HepG2 (cell line): ENCODE data around the gene LYRM4. TPM values are rescaled to one million over a fixed set of nuclear protein-coding genes. Genes with fewer than 3 reads are reported as not detected.

Experiments used
- ARNT2 ChIP-seq: sonication (generic); formaldehyde crosslinking; IDR thresholded peaks from 2 replicates; pipeline ENCODE4 v1.8.0; 2022; ENCODE audit warnings: mild to moderate bottlenecking, low read depth, missing genetic modification reagents, moderate library complexity
- BORCS8-MEF2B ChIP-seq: sonication (generic); formaldehyde crosslinking; IDR thresholded peaks from 2 replicates; pipeline ENCODE4 v1.8.0; 2022; ENCODE audit warnings: mild to moderate bottlenecking, missing genetic modification reagents
- HCFC1 ChIP-seq: fragments of 150-350 bp; IDR thresholded peaks from 2 replicates; pipeline ENCODE4 v1.6.1; 2014; ENCODE audit warnings: low read depth, low read length
- KDM5A ChIP-seq: fragments of 200-600 bp; sonication (generic); IDR thresholded peaks from 2 replicates; pipeline ENCODE4 v1.7.0; 2018; ENCODE audit warnings: antibody characterized with exemption, mild to moderate bottlenecking, low read length, borderline replicate concordance
- NCOA1 ChIP-seq: sonication (generic); formaldehyde crosslinking; IDR thresholded peaks from 2 replicates; pipeline ENCODE4 v1.9.0; 2021; ENCODE audit warnings: missing genetic modification reagents
- NFE2 ChIP-seq: sonication (generic); formaldehyde crosslinking; IDR thresholded peaks from 2 replicates; pipeline ENCODE4 v1.4.0; 2020; ENCODE audit warnings: missing genetic modification reagents
- NFE2L1 ChIP-seq: sonication (generic); formaldehyde crosslinking; IDR thresholded peaks from 2 replicates; pipeline ENCODE4 v1.4.0; 2020; ENCODE audit warnings: missing genetic modification reagents, mild to moderate bottlenecking, borderline replicate concordance
- SMAD9 ChIP-seq: sonication (generic); formaldehyde crosslinking; IDR thresholded peaks from 2 replicates; pipeline ENCODE4 v1.5.1; 2020; ENCODE audit warnings: mild to moderate bottlenecking, missing genetic modification reagents
- WIZ ChIP-seq: sonication (generic); formaldehyde crosslinking; IDR thresholded peaks from 2 replicates; pipeline ENCODE4 v1.5.1; 2020; ENCODE audit warnings: mild to moderate bottlenecking, missing genetic modification reagents
- ZFP36 ChIP-seq: fragments of 150-350 bp; IDR thresholded peaks from 2 replicates; pipeline ENCODE4 v1.6.1; 2018; ENCODE audit warnings: borderline replicate concordance, low read length, low read depth; ENCODE audit not compliant: partially characterized antibody
- ZNF160 ChIP-seq: sonication (generic); formaldehyde crosslinking; IDR thresholded peaks from 2 replicates; pipeline ENCODE4 v1.8.0; 2022; ENCODE audit warnings: mild to moderate bottlenecking, inconsistent platforms, missing genetic modification reagents
- ZNF292 ChIP-seq: sonication (generic); formaldehyde crosslinking; IDR thresholded peaks from 2 replicates; pipeline ENCODE4 v1.8.1; 2022; ENCODE audit warnings: mild to moderate bottlenecking, low read depth, missing genetic modification reagents, borderline replicate concordance
- ZNF317 ChIP-seq: sonication (generic); formaldehyde crosslinking; IDR thresholded peaks from 2 replicates; pipeline ENCODE4 v1.5.0; 2020; ENCODE audit warnings: mild to moderate bottlenecking, missing genetic modification reagents
- ZNF501 ChIP-seq: sonication (generic); formaldehyde crosslinking; IDR thresholded peaks from 2 replicates; pipeline ENCODE4 v1.5.1; 2020; ENCODE audit warnings: mild to moderate bottlenecking, moderate library complexity, missing genetic modification reagents
- ZNF619 ChIP-seq: sonication (generic); formaldehyde crosslinking; IDR thresholded peaks from 2 replicates; pipeline ENCODE4 v1.4.0; 2020; ENCODE audit warnings: mild to moderate bottlenecking, missing genetic modification reagents
- polyA plus RNA-seq, 8 experiments: library from polyadenylated mRNA; depleted of rRNA in 3 of 8; stranded (reverse) in 7 of 8; unstranded in 1 of 8; fragments of >200 nt; fragmentation: Illumina TruSeq in 4 of 8; extraction: Trizol in 4 of 8; gene quantifications; 2 replicates each; pipeline versions ENCODE4 v1.2.1 to v1.2.3, GENCODE V29; 2011 to 2016; ENCODE audit warnings: low read depth in 4 of 8, missing spikeins in 1 of 8, mixed read lengths in 1 of 8; ENCODE audit not compliant: insufficient read depth in 1 of 8
- total RNA-seq, 5 experiments: library from RNA; depleted of rRNA; stranded (reverse); fragments of >200 nt; fragmentation: Illumina TruSeq; extraction: Trizol; gene quantifications; 2 replicates each; pipeline ENCODE4 v1.2.3, GENCODE V29; 2016; ENCODE audit warnings: low read depth in 1 of 5
- TF ChIP-seq, protein P1 (sequence below): sonication (generic); formaldehyde crosslinking; IDR thresholded peaks from 2 replicates; pipeline ENCODE4 v1.4.0; 2020; ENCODE audit warnings: missing genetic modification reagents
- TF ChIP-seq, protein P2 (sequence below): sonication (generic); formaldehyde crosslinking; conservative IDR thresholded peaks from 2 replicates; pipeline ENCODE4 v1.4.0; 2020; ENCODE audit warnings: missing genetic modification reagents
- TF ChIP-seq, protein P3 (sequence below): sonication (generic); formaldehyde crosslinking; IDR thresholded peaks from 2 replicates; pipeline ENCODE4 v1.5.1; 2020; ENCODE audit warnings: mild to moderate bottlenecking, moderate library complexity, missing genetic modification reagents
- TF ChIP-seq, protein P4 (sequence below): IDR thresholded peaks from 2 replicates; pipeline ENCODE4 v1.6.1; 2016; ENCODE audit warnings: mild to moderate bottlenecking, missing biosample characterization, missing genetic modification reagents
- TF ChIP-seq, protein P5 (sequence below): sonication (generic); formaldehyde crosslinking; IDR thresholded peaks from 2 replicates; pipeline ENCODE4 v1.8.0; 2022; ENCODE audit warnings: mild to moderate bottlenecking, missing genetic modification reagents; ENCODE audit not compliant: insufficient replicate concordance
- TF ChIP-seq, protein P6 (sequence below): sonication (generic); formaldehyde crosslinking; conservative IDR thresholded peaks from 2 replicates; pipeline ENCODE4 v1.4.0; 2020; ENCODE audit warnings: missing genetic modification reagents
- TF ChIP-seq, protein P7 (sequence below): sonication (generic); formaldehyde crosslinking; IDR thresholded peaks from 2 replicates; pipeline ENCODE4 v1.4.0; 2020; ENCODE audit warnings: mild to moderate bottlenecking, missing genetic modification reagents

The LYRM4 gene
- total and polyA plus RNA-seq, 2 of the 13 experiments (the other 11 are each of a cell fraction or from before 2014, with no cell fraction given) = 64.6 to 67.5 TPM

DNA sequence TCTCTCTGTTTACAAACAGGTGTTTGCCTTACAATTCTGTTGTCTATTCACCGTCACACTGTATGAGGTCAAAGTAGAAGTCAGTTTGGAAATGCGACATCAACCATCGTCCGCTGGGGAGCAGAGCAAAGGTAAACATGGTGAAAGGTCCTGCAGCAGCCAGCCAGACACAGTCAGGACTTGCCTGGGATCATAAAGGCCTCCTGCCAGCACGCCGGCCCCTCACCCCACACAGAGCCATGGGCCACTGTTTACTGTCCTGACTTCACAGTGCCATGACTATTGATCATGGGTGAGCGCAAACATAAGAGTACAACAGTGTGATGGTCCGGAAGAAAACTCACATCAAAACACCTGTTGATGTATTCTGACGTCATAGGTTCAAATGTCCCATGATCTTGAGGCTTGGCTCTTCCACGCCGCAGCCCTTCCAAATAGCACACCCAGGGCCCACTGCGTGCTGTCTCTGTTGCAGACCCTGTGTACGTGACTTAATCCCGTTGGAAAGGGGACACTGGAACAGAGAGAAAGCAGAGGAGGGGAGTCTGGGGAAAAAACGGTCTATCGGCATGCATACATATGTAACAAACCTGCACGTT lies 192.5 kb downstream of the LYRM4 start (continued):
- TF ChIP-seq, protein P1, sequence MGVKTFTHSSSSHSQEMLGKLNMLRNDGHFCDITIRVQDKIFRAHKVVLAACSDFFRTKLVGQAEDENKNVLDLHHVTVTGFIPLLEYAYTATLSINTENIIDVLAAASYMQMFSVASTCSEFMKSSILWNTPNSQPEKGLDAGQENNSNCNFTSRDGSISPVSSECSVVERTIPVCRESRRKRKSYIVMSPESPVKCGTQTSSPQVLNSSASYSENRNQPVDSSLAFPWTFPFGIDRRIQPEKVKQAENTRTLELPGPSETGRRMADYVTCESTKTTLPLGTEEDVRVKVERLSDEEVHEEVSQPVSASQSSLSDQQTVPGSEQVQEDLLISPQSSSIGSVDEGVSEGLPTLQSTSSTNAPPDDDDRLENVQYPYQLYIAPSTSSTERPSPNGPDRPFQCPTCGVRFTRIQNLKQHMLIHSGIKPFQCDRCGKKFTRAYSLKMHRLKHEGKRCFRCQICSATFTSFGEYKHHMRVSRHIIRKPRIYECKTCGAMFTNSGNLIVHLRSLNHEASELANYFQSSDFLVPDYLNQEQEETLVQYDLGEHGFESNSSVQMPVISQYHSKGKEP (CRISPR knock-in tag) = peak; percentile 68; the same call in 1 of the 2 replicates
- TF ChIP-seq, protein P2, sequence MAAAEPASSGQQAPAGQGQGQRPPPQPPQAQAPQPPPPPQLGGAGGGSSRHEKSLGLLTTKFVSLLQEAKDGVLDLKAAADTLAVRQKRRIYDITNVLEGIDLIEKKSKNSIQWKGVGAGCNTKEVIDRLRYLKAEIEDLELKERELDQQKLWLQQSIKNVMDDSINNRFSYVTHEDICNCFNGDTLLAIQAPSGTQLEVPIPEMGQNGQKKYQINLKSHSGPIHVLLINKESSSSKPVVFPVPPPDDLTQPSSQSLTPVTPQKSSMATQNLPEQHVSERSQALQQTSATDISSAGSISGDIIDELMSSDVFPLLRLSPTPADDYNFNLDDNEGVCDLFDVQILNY (CRISPR knock-in tag) = no peak
- TF ChIP-seq ZNF292 = peak; percentile 100
- peak; percentile 98 for TF ChIP-seq NCOA1 (CRISPR knock-in tag)
- TF ChIP-seq, protein P3, sequence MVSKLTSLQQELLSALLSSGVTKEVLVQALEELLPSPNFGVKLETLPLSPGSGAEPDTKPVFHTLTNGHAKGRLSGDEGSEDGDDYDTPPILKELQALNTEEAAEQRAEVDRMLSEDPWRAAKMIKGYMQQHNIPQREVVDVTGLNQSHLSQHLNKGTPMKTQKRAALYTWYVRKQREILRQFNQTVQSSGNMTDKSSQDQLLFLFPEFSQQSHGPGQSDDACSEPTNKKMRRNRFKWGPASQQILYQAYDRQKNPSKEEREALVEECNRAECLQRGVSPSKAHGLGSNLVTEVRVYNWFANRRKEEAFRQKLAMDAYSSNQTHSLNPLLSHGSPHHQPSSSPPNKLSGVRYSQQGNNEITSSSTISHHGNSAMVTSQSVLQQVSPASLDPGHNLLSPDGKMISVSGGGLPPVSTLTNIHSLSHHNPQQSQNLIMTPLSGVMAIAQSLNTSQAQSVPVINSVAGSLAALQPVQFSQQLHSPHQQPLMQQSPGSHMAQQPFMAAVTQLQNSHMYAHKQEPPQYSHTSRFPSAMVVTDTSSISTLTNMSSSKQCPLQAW = peak; percentile 99
- peak; percentile 97 for TF ChIP-seq ZNF160 (CRISPR knock-in tag)
- no peak; the same call in 1 of the 2 replicates for TF ChIP-seq KDM5A
- peak; percentile 98 for TF ChIP-seq ZNF619 (CRISPR knock-in tag)
- TF ChIP-seq HCFC1 = no peak
- TF ChIP-seq, protein P4, sequence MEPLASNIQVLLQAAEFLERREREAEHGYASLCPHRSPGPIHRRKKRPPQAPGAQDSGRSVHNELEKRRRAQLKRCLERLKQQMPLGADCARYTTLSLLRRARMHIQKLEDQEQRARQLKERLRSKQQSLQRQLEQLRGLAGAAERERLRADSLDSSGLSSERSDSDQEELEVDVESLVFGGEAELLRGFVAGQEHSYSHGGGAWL = peak; percentile 88; the same call in 1 of the 2 replicates
- TF ChIP-seq ARNT2 (CRISPR knock-in tag) = peak; percentile 95
- peak; percentile 94 for TF ChIP-seq WIZ (CRISPR knock-in tag)
- no peak for TF ChIP-seq ZFP36
- TF ChIP-seq, protein P5, sequence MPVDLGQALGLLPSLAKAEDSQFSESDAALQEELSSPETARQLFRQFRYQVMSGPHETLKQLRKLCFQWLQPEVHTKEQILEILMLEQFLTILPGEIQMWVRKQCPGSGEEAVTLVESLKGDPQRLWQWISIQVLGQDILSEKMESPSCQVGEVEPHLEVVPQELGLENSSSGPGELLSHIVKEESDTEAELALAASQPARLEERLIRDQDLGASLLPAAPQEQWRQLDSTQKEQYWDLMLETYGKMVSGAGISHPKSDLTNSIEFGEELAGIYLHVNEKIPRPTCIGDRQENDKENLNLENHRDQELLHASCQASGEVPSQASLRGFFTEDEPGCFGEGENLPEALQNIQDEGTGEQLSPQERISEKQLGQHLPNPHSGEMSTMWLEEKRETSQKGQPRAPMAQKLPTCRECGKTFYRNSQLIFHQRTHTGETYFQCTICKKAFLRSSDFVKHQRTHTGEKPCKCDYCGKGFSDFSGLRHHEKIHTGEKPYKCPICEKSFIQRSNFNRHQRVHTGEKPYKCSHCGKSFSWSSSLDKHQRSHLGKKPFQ (CRISPR knock-in tag) = peak; percentile 75
- TF ChIP-seq ZNF317 = peak; percentile 92
- TF ChIP-seq, protein P6, sequence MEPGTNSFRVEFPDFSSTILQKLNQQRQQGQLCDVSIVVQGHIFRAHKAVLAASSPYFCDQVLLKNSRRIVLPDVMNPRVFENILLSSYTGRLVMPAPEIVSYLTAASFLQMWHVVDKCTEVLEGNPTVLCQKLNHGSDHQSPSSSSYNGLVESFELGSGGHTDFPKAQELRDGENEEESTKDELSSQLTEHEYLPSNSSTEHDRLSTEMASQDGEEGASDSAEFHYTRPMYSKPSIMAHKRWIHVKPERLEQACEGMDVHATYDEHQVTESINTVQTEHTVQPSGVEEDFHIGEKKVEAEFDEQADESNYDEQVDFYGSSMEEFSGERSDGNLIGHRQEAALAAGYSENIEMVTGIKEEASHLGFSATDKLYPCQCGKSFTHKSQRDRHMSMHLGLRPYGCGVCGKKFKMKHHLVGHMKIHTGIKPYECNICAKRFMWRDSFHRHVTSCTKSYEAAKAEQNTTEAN (CRISPR knock-in tag) = peak; percentile 96
- TF ChIP-seq, protein P7, sequence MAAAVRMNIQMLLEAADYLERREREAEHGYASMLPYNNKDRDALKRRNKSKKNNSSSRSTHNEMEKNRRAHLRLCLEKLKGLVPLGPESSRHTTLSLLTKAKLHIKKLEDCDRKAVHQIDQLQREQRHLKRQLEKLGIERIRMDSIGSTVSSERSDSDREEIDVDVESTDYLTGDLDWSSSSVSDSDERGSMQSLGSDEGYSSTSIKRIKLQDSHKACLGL (CRISPR knock-in tag) = peak; percentile 44; the same call in 1 of the 2 replicates
- no peak for TF ChIP-seq NFE2 (CRISPR knock-in tag)
- TF ChIP-seq SMAD9 (CRISPR knock-in tag) = no peak
- peak; percentile 98 for TF ChIP-seq ZNF501 (CRISPR knock-in tag)
- peak; percentile 98 for TF ChIP-seq BORCS8-MEF2B
- no peak for TF ChIP-seq NFE2L1
